SH-SY5Y (cell line): ENCODE data around the gene CGN.

Source experiments
- GATA2 ChIP-seq: IDR thresholded peaks from 2 replicates; pipeline ENCODE4 v1.6.1; 2011; ENCODE audit warnings: mild to moderate bottlenecking, low read depth, low read length
- GATA3 ChIP-seq: IDR thresholded peaks from 2 replicates; pipeline ENCODE4 v1.6.1; 2011; ENCODE audit warnings: low read depth, mild to moderate bottlenecking, low read length, moderate library complexity

GRCh38 chr1:151491641-151492040 is 19.5 kb upstream of the CGN start:
- TF ChIP-seq GATA3 (no peak), GATA2 (no peak)
